Measurements from ENCODE around the gene NAA10.

Gene NAA10

GRCh38 chrX:153882086-153882498 is 52.7 kb downstream of the NAA10 start:
- in situ Hi-C loops (cut with MboI; ENCODE audit: low sequenced_read_pairs, unreplicated experiment), result no loop called here
- no peak for TF ChIP-seq CTCF (IDR thresholded peaks at IDR 0.05; ENCODE audit: borderline replicate concordance, control extremely low read depth, extremely low read depth, insufficient read depth, missing control alignments)
- no peak for DNase-seq (ENCODE audit: low spot score)

GRCh38 chrX:153881281-153881680 is 53.6 kb downstream of the NAA10 start:
- in situ Hi-C loops (cut with MboI; ENCODE audit: low sequenced_read_pairs, unreplicated experiment), result no loop called here
- no peak for TF ChIP-seq CTCF (IDR thresholded peaks at IDR 0.05; ENCODE audit: borderline replicate concordance, control extremely low read depth, extremely low read depth, insufficient read depth, missing control alignments)
- no peak for DNase-seq (ENCODE audit: low spot score)

- no peak for DNase-seq (ENCODE audit: low spot score)
- in situ Hi-C loops (cut with MboI; ENCODE audit: low sequenced_read_pairs, unreplicated experiment), result no loop called here
- no peak for TF ChIP-seq CTCF (IDR thresholded peaks at IDR 0.05; ENCODE audit: borderline replicate concordance, control extremely low read depth, extremely low read depth, insufficient read depth, missing control alignments)
Observed at GRCh38 chrX:153880440-153880815, 54.4 kb downstream of the NAA10 start.

- TF ChIP-seq CTCF (IDR thresholded peaks at IDR 0.05; ENCODE audit: borderline replicate concordance, control extremely low read depth, extremely low read depth, insufficient read depth, missing control alignments), result no peak
- in situ Hi-C loops (cut with MboI; ENCODE audit: low sequenced_read_pairs, unreplicated experiment), result no loop called here
- no peak for DNase-seq (ENCODE audit: low spot score)
Observed at GRCh38 chrX:153879741-153880439, 54.9 kb downstream of the NAA10 start.

Measured in GM13976 (cell line).